D721Med (cell line): Measurements from ENCODE around the gene SOBP.

ENCODE experiments used
- DNase-seq: peaks from one replicate; pipeline ENCODE4 v3.0.0; 2011; ENCODE audit warnings: low spot score; ENCODE audit not compliant: insufficient read length
- FAIRE-seq: peaks from 2 replicates; lab custom pipeline; 2011; peaks lifted over from hg19 to GRCh38; lab: Jason Lieb, UNC
- TF ChIP-seq, protein P1 (sequence below): IDR thresholded peaks from 2 replicates; pipeline ENCODE4 v1.5.1; 2012; ENCODE audit warnings: mild to moderate bottlenecking, control low read depth; ENCODE audit not compliant: insufficient read depth; ENCODE audit errors: missing control alignments

SOBP gene

DNA sequence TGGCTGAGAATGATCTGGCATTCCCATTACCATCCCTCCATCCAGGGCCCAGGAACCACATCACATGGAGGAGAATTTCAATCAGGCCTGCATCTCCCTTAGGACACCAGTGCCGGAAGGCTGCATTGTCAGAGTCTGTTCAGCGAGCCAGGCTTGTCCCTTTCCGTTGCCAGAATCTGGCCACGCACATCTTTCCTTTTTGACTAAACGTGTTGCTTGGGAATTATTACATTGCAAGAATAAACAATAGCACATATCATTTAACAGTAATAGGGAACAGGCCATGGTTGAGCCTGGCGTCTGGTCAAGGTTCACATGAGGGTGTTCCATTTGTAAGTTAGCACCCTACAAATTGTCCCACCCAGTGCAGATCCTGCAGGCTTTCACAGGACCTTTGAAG lies 42.8 kb downstream of the SOBP start:
- no peak for FAIRE-seq
- TF ChIP-seq, protein P1, sequence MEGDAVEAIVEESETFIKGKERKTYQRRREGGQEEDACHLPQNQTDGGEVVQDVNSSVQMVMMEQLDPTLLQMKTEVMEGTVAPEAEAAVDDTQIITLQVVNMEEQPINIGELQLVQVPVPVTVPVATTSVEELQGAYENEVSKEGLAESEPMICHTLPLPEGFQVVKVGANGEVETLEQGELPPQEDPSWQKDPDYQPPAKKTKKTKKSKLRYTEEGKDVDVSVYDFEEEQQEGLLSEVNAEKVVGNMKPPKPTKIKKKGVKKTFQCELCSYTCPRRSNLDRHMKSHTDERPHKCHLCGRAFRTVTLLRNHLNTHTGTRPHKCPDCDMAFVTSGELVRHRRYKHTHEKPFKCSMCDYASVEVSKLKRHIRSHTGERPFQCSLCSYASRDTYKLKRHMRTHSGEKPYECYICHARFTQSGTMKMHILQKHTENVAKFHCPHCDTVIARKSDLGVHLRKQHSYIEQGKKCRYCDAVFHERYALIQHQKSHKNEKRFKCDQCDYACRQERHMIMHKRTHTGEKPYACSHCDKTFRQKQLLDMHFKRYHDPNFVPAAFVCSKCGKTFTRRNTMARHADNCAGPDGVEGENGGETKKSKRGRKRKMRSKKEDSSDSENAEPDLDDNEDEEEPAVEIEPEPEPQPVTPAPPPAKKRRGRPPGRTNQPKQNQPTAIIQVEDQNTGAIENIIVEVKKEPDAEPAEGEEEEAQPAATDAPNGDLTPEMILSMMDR = no peak
- no peak for DNase-seq

DNA sequence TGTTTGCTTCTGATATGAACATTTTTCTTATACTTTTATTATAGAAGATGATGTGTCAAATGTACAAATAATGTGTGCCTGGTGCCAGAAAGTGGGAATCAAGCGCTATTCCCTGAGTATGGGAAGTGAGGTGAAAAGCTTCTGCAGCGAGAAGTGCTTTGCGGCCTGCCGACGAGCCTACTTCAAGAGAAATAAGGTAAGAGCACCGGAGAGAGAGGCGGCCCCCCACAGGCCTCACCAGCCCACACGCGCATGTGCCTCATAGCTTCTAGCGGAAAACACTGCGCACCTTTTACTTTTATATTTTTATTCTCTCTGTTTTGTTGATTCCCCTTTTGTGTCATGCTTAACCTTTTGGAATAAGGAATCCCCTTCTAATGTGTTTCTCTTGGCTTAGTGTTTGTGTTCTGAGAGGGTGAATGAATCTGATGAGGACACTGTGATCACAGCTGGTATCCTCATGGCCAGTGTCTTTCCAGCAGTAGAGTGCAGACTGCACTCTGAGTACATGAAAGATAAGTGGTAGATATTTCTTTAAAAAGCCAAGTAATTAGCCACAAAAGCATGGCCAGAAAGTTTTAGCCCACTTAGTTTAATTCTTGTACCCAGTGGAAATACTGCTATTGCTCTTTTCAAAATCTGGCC lies 43.6 kb downstream of the SOBP start:
- DNase-seq (no peak), FAIRE-seq (no peak)
- TF ChIP-seq, protein P1 = no peak

DNA sequence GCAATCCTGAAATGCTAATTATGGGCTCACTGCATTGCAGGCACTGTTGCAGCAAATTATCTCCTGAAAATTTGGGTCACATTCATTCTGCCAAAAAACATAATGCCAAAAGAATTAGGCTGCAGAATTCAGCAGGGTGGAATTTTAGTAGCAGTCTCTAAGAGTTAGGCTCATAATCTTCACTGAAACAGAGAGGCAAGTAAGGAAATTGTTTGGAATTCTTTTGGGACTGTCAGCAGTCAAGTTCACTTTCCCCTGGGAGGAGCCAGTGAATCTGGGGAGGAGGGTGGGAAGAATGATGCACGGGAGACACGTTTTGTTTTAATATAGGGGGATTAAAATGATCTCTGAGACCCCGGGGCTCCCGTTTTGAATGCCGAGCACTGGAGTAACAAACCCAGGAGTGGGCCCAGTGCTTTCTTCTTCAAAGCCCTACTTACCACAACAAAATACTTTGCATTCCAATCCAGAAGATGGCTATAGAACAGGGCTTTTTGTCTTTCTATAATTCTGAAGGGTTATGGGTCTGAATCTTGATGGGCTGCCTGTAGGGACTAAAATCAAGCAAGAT lies 44.7 kb downstream of the SOBP start:
- FAIRE-seq (no peak), DNase-seq (no peak)
- TF ChIP-seq, protein P1 = no peak

DNA sequence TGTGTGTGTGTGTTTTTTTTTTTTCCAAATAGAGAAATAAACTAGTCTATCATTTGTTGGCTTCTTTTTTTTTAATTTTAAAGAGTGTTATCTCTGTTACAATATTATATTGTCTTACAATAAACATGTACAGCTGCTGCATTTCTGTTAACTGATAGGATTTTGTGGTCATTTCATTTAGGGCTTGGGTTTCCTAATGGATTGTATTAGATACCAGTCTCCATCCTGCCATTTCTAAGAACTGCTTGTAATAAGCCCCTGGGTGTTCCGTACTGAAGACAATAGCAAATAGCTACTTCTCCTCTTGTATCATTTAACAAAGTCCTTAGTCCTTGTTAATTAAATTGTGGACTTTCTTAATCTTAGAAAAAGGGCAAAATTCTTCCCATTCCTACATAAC lies 45.7 kb downstream of the SOBP start:
- FAIRE-seq = no peak
- DNase-seq = no peak

DNA sequence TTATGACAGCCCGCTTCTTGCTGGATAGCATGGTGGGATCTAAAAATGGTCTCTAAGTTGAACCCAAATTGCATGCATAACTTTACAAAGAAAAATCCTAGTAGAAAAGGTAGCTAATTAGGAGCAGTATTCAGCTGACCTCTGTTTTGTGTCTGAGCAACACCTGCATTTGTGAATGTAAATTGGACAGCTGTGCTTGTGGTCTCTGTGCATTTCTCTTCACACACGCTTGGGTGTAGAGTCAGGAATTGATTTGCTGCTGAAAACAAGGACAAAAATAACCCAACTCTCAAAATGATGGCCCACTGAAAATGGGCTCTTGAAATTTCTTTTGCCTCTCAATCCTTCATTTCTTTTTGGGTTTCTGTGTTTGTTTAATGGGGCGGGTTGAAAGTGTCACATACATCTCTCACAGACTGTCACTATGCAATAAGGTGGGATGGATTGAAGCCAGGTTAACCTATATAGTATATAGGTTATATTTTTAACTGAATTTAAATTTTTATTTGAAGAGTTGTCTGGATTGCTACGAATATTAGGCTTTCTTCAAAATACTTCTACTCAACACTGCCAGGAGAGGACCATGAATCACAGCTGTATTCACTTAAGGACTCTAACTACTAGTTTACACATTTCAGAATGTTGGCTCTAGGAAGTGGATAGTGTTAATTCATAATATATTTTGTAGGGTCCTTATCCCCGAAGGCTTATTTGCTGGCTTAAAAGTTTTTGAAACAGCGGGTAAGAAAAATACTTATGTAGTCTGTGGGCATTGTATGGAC lies 46.5 kb downstream of the SOBP start:
- DNase-seq (no peak), FAIRE-seq (no peak)
- TF ChIP-seq, protein P1 = no peak

More for the DNA sequence above, 45.7 kb downstream of the SOBP start:
- TF ChIP-seq, protein P1 = no peak

DNA sequence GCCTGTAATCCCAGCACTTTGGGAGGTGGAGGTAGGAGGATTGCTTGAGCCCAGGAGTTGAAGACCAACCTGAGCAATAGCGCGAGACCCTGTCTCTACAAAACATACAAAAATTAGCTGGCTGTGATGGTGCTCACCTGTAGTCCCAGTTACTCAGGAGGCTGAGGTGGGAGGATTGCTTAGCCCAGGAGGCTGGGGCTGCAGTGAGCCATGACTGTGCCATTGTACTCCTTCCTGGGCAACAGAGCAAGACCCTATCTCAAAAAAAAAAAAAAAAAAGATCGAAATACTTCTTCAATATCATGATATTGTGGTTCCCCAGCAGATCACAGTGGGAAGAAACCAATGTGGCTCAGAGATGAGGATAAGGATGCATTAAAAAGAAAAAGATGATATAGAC lies 47.6 kb downstream of the SOBP start:
- DNase-seq (no peak), FAIRE-seq (no peak)
- TF ChIP-seq, protein P1 = no peak
